SK-N-MC (cell line): ENCODE measurements around the gene BRSK2.
"Not testable (repeated sequence)": the region's sequence is repeated elsewhere in the genome, so short reads cannot be mapped to it uniquely, and the experiment has no call there.

ENCODE experiments used
- DNase-seq: peaks from one replicate; pipeline ENCODE4 v3.0.0-alpha.2; 2011; ENCODE audit warnings: low read depth, low spot score
- H3K27ac ChIP-seq: fragments of 200-600 bp; sonication (generic); 2 replicates; pipeline ENCODE4 v1.5.1; 2016; ENCODE audit warnings: mixed run types
- H3K36me3 ChIP-seq: fragments of 200-600 bp; sonication (generic); 2 replicates; pipeline ENCODE4 v1.6.1; 2017; ENCODE audit warnings: antibody characterized with exemption, low read length, mixed read lengths; ENCODE audit not compliant: insufficient read depth
- H3K4me3 ChIP-seq: fragments of 200-600 bp; sonication (generic); 2 replicates; pipeline ENCODE4 v1.5.1; 2016
- H3K9ac ChIP-seq: fragments of 200-600 bp; sonication (generic); 2 replicates; pipeline ENCODE4 v1.8.0; 2017; ENCODE audit warnings: mixed run types, mixed read lengths; ENCODE audit not compliant: insufficient read length
- H3K9me3 ChIP-seq: fragments of 200-600 bp; sonication (generic); 2 replicates; pipeline ENCODE4 v1.6.1; 2017; ENCODE audit warnings: low read depth, mild to moderate bottlenecking, antibody characterized with exemption, low read length, moderate library complexity, mixed read lengths
- EZH2 ChIP-seq: fragments of 200-600 bp; sonication (generic); IDR thresholded peaks from one replicate; pipeline ENCODE4 v1.6.1; 2017; ENCODE audit warnings: antibody characterized with exemption
- FOXP2 ChIP-seq: optimal IDR thresholded peaks from 2 replicates; pipeline ENCODE3; 2011; ENCODE audit warnings: mild to moderate bottlenecking, moderate library complexity; ENCODE audit not compliant: insufficient read depth; ENCODE audit errors: extremely low read length, control extremely low read depth
- POLR2AphosphoS5 ChIP-seq: IDR thresholded peaks from 2 replicates; pipeline ENCODE4 v1.6.1; 2012; ENCODE audit warnings: mild to moderate bottlenecking, low read depth, low read length, borderline replicate concordance

The BRSK2 gene

DNA sequence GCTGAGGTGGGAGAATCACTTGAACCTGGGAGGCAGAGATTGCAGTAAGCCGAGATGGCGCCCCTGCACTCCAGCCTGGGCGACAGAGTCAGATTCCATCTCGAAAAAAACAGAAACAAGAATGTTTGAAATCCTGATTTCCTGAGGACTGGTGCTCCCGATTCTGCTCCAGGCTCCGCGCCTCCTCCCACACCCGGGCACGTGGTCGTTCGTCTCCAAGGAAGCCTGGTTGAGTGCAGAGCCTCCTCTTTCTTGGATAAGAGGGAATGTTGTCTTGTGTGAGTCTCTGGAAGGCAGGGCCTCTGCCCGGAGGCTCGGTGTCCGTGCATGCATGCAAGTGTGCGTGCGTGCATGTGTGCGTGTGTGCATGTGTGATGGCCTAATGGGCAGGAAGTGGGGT lies 30.1 kb downstream of the BRSK2 start:
- Histone ChIP-seq H3K4me3 (no peak overlapping the region), H3K9me3 (peaks cover 9% of the 10 kb centered on the region; the same call in 1 of the 2 replicates), H3K36me3 (no peaks in the 10 kb centered on the region), H3K27ac (no peak overlapping the region), H3K9ac (no peak overlapping the region)
- TF ChIP-seq FOXP2 (no peak), POLR2AphosphoS5 (no peak), EZH2 (no peak)
- no peak for DNase-seq

DNA sequence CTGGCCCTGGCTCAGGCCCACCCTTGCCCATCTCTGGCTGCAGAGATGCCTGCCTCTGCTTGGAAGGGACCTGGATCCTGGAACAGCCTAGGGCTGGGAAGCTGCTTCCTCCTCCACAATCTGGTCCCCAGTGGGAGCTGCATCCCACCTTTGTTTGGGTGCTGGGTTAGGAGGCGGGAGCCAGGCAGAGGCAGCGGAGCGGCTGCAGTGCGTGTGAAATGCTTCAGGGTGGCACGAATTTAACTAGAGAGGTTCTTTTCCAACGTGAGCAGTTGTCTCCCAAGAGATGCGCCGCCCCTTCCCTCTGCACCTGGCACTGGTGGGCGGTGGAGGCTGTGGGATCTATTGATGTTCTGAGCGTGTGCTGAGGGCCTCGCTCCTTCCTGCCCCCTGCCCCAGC lies 31.6 kb downstream of the BRSK2 start:
- Histone ChIP-seq H3K9me3 (peaks cover 6% of the 10 kb centered on the region; the same call in 1 of the 2 replicates), H3K27ac (no peak overlapping the region), H3K36me3 (no peaks in the 10 kb centered on the region), H3K4me3 (no peak overlapping the region), H3K9ac (no peak overlapping the region)
- no peak for DNase-seq
- TF ChIP-seq EZH2: no peak
- TF ChIP-seq POLR2AphosphoS5: no peak
- no peak for TF ChIP-seq FOXP2

DNA sequence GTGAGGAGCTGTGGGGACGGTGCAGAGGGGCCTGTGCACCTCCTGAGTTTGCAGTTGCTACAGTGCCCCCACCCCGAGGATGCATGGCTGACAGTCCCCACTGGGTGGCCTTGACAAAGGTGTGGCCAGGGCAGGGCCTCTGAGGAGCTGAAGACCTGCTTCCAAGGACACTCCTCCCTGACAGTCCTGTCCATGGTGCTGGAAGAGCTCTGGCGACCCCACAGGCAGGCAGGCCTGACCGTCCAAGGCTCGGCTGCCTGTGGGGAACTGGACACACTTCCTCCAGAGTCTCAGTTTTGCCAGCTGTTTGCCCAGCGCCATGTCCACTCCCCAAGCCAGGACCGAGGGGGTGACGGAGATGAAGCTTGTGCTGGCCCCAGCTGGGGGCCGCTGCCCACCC lies 32.7 kb downstream of the BRSK2 start:
- H3K9me3 ChIP-seq: peaks cover 3% of the 10 kb centered on the region; the same call in 1 of the 2 replicates
- no peak for DNase-seq
- no peak overlapping the region for H3K9ac ChIP-seq
- TF ChIP-seq EZH2 (no peak), FOXP2 (no peak), POLR2AphosphoS5 (no peak)
- no peak overlapping the region for H3K27ac ChIP-seq
- no peak overlapping the region for H3K4me3 ChIP-seq
- H3K36me3 ChIP-seq: no peaks in the 10 kb centered on the region

DNA sequence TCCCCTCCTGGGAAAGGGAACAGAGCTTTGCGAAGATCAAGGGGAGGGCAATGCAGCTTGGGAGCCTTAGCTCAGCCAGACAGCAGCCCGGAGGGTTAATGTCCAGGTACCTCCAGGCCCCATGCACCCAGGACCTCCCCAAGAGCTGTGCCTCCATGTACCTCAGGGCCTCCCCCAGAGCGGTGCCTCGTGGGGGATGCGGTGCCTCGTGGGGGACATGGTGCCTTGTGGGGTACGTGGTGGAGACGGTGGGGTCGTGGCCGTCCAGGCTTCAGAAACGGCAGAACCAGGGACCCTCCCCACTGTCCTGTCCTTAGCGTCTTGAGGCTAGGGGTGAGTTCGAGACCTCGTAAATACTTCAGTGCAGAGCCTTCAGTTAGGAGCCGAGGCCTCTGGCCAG lies 33.2 kb downstream of the BRSK2 start:
- no peak for DNase-seq
- no peak for TF ChIP-seq FOXP2
- no peak for TF ChIP-seq POLR2AphosphoS5
- no peak for TF ChIP-seq EZH2
- no peak overlapping the region for H3K4me3 ChIP-seq
- H3K9ac ChIP-seq: no peak overlapping the region
- H3K9me3 ChIP-seq: peaks cover 3% of the 10 kb centered on the region; the same call in 1 of the 2 replicates
- no peak overlapping the region for H3K27ac ChIP-seq
- no peaks in the 10 kb centered on the region for H3K36me3 ChIP-seq

GRCh38 chr11:1423406-1423805 lies 33.7 kb downstream of the BRSK2 start:
- H3K36me3 ChIP-seq, H3K4me3 ChIP-seq, H3K9ac ChIP-seq, H3K9me3 ChIP-seq, DNase-seq, H3K27ac ChIP-seq: not testable (repeated sequence)

- no peak for DNase-seq
- H3K9ac ChIP-seq: no peak overlapping the region
Measured at GRCh38 chr11:1425006-1425405, 35.3 kb downstream of the BRSK2 start.

DNA sequence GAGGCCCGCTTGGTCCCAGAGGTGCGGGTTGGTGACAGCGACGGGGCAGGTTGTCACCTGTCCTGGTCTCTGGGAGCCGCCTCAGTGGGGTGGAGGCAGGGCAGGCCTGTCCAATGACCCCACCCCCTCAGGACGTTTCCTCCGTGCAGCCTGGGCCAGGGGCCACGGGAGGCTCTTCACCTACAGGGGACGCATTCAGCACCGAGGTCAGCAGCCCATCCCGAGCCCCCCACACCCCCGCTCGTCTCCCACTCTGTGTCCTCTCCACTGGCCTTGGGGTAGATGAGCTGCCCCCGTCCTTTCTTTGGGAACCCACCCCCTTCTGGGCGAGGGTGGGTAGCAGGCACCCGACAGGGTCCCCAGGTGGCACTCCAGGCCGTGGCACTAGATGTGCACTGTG lies 35.7 kb downstream of the BRSK2 start:
- no peak for DNase-seq
- no peaks in the 10 kb centered on the region for H3K9me3 ChIP-seq
- no peak overlapping the region for H3K4me3 ChIP-seq
- TF ChIP-seq EZH2: no peak
- no peak for TF ChIP-seq POLR2AphosphoS5
- TF ChIP-seq FOXP2: no peak
- H3K36me3 ChIP-seq: no peaks in the 10 kb centered on the region
- no peak overlapping the region for H3K9ac ChIP-seq
- no peak overlapping the region for H3K27ac ChIP-seq

More at GRCh38 chr11:1425006-1425405, 35.3 kb downstream of the BRSK2 start:
- Histone ChIP-seq H3K9me3 (no peaks in the 10 kb centered on the region), H3K27ac (no peak overlapping the region), H3K4me3 (no peak overlapping the region), H3K36me3 (no peaks in the 10 kb centered on the region)
- TF ChIP-seq EZH2 (no peak), POLR2AphosphoS5 (no peak), FOXP2 (no peak)

DNA sequence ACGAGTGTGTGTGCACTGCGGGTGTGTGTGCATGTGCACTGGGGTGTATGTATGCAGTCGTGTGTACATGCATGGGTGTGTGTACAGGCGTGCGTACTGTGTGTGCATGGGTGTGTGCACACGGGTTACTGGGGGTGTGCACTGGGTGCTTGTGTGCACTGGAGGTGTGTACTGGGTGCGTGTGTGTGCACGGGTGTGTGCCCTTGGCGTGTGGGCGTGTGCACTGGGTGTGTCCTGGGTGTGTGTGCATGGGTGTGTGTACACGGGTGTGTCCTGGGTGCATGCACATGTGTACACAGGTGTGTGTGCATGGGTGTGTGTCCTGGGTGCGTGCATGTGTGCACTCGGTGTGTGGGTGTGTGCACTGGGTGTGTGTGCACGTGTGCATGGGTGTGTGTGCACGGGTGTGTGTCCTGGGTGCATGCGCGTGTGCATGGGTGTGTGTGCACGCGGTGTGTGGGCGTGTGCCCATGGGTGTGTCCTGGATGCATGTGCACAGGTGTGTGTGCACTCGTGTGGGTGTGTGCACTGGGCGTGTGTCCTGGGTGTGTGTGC lies 39.1 kb downstream of the BRSK2 start:
- Histone ChIP-seq H3K9ac (no peak overlapping the region), H3K36me3 (no peaks in the 10 kb centered on the region), H3K4me3 (no peak overlapping the region), H3K27ac (no peak overlapping the region), H3K9me3 (no peaks in the 10 kb centered on the region)
- TF ChIP-seq FOXP2 (no peak), EZH2 (no peak), POLR2AphosphoS5 (no peak)
- DNase-seq: no peak

DNA sequence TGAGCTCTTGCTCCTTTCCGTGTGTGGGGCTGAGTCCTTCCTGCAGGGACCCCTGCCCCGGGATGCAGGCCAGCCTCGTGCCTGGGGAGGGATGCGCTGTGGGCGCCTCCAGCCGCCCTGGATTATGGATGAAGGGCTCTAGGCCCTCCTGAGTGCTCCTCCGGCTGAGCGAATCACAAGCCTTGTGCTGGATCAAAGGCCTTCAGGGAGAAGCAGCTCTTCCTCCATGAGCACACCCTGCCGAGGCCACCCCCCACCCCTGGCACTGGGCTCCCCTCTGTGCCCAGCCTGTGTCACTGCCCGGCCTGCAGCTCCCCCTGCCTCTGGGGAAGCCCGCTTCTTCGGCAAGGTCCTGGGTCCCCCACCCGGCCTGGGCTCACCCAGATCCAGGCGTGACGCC lies 43.8 kb downstream of the BRSK2 start:
- no peak for TF ChIP-seq POLR2AphosphoS5
- no peak for TF ChIP-seq EZH2
- TF ChIP-seq FOXP2: no peak
- no peak for DNase-seq
- H3K4me3 ChIP-seq: no peak overlapping the region
- no peak overlapping the region for H3K27ac ChIP-seq
- no peaks in the 10 kb centered on the region for H3K9me3 ChIP-seq
- no peaks in the 10 kb centered on the region for H3K36me3 ChIP-seq
- H3K9ac ChIP-seq: no peak overlapping the region
